Measurements from ENCODE around the gene ROBO1.

ROBO1 gene

DNA sequence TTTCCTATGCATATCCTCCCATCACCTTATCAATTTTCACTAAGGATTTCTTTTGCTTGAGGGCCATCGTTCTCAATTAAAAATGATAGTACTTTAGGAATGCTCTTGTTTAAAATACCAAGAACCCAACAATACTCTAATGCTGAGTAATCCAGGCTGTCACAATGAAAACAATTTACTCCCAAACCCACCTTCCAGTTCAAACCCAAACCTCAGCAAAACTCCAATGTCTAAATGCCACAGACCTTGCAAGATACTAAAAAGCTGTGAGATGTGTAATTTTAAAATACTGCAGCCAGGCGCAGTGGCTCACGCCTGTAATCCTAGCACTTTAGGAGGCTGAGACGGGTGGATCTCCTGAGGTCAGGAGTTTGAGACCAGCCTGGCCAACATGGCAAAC is 889.8 kb downstream of the ROBO1 start:
- DNase-seq (ENCODE audit: low spot score) = peak; percentile 17

DNA sequence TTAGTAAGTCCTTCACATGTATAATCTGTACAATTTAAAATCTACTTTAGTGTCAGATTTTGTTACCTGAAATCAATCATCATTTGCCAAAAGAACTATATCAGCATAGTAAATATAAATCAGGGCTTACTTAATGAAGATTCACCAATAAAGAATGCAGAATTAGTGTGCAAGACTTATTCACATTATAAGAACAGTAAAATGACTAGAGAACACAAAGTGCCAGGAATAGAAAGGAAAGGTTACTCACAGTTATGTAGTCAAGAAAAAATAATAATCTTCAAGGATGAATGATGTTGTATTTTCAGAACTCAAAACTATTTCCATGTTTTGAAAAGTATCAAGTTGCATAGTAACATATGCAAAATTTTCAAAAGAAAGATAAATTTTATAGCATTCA is 891.9 kb downstream of the ROBO1 start:
- no peak for DNase-seq (ENCODE audit: low spot score)

DNA sequence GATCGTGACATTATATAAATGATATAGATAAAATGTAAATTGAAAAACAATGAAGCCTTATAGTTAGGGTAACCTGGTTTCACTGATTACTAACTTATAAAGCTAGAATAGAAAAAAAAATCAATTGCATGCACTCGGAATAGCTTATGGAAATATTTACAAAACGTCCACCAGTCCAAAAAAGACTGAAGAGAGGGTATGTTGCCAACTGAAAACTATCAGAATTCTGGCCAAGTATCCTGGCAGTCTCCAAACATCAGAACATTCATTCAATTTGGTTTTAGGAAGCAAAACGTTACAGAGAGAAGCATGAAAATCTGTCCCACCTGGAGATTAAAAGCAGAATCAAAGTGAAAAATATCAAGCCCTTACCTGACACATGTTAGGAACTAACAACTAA is 892.4 kb downstream of the ROBO1 start:
- no peak for DNase-seq (ENCODE audit: low spot score)

DNA sequence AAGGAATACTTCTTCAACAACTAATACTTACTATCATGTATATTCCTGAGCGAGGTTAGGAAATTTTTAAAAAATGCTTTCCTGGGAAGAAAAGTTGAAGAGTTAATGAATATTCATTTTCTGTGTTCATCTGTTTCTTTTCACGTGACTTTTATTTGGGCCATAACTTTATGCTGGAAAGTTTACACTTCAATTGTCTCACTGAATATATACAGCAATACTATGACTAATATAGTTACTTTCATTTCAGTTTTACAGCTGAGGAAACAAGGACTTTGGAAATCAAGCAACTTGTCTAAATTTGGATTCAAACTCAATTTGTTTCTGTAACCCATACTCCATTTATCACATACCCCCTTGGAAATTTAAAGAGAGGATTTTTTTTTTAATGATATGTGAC is 894.2 kb downstream of the ROBO1 start:
- DNase-seq (ENCODE audit: low spot score) = no peak

DNA sequence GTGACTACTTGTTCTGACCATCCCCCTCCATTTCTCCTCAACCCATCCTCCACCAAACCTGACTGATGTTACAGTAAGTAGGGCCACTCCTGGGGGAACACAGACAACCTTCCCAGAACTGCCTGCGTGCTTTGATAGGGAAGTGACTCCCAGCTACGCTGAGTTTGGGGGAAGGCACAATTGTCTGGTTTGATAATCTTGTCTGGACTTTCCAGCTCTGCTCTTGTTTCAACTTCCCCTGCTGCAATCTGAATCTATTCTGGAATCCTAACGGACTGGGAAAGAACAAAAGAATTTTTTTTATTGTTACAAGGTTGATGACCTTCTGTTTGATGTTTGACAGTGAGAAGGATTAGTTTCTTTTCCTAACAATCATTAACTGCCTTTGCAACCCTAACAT is 895.6 kb downstream of the ROBO1 start:
- no peak for DNase-seq (ENCODE audit: low spot score)

DNA sequence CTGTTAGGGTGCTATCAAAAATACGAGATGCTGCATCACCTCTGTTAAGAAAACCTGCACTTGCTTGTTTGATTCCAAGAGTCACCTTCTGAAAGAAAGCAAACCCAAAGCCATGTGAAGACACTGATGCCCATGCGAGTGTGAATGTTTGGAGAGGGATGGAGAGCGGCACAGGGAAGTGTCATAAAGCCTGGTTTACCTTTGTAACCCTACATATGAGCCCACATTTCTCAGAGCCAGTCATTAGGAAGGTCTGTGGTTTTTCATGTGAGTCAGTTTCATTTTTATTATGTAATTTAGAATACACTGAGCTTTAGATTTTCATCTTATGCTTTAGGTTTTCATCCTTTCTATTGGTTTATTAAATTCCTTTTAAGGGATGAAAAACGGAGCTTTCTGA is 896.8 kb downstream of the ROBO1 start:
- no peak for DNase-seq (ENCODE audit: low spot score)

DNA sequence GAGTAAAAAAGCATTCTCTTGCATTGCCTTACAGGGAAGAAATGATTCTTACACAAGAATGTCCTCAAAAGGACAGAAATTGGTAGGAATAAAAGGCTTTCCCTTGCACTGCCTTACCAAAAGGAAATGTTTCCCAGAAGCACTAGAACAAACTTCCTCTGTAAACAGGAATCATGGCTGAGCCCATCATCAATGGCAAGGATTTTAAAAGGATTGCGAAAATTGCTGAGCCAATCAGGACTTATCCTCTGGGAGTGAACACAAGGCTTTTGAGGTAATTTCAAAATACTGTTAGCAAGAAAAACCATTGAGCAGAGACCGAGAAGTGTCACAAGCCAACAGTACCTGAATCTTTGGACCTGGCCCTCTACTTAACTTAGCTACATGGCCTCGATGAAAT is 897.3 kb downstream of the ROBO1 start:
- no peak for DNase-seq (ENCODE audit: low spot score)

DNA sequence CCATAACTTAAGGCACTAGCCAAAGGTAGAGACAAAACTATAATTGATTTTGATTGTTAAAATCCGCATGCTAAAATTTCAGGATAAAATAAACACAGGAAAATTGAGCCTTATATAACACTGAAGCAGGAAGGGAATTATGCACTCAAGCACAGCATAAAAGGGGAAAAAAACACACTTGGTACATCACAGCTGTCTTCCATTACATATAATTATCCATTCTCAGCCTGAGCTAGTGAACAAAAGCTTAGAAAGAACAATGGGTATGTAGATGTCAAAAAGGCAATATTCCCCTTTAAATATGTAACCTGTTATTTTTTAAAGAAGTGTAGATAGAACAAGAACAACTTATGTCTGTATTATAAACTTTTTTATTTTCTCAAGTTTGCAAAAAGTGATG is 899.2 kb downstream of the ROBO1 start:
- no peak for DNase-seq (ENCODE audit: low spot score)

DNA sequence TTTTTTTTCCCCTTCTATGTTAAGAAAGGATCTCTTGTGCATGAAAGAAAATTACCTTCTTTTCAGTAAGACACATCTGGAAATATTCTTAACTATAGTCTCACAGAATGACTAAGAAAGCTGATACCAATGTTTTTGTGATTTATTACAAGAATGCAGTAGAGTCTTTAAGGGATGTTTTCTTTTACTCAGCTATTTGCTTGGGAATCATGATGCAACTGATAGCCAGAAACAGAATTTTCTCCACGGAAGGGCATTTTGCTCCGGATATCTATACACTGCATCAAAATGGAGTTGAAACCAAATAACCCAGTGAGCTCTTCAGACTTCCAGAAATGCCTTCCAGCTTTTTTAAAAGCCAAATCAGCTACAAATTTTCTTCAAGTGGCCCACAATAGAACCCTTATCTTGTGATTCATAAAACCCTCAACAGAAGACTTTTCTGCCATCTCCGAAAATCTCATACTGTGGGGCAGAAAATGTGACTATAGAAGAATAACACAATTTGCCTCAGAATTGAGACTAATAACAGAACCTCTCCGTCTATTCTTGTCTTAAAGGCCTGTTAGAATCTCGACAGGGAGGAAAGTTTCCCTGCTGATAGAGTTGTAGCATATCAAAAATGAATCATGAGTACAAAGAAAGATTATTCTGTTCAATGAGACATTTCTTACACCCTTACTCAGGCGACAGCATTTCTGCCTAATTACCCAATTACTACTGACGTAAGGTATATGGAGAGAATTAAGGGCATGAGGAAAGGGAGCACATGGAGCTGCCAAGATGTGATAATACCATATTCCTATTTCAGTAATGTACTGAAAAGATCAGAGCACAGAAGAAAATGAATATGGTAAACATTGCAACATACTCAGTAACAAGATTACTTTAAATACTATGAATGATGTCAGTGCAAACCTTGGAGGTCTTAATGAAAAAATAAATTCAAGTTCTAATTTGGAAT is 900.1 kb downstream of the ROBO1 start:
- DNase-seq (ENCODE audit: low spot score) = peak; percentile 11

DNA sequence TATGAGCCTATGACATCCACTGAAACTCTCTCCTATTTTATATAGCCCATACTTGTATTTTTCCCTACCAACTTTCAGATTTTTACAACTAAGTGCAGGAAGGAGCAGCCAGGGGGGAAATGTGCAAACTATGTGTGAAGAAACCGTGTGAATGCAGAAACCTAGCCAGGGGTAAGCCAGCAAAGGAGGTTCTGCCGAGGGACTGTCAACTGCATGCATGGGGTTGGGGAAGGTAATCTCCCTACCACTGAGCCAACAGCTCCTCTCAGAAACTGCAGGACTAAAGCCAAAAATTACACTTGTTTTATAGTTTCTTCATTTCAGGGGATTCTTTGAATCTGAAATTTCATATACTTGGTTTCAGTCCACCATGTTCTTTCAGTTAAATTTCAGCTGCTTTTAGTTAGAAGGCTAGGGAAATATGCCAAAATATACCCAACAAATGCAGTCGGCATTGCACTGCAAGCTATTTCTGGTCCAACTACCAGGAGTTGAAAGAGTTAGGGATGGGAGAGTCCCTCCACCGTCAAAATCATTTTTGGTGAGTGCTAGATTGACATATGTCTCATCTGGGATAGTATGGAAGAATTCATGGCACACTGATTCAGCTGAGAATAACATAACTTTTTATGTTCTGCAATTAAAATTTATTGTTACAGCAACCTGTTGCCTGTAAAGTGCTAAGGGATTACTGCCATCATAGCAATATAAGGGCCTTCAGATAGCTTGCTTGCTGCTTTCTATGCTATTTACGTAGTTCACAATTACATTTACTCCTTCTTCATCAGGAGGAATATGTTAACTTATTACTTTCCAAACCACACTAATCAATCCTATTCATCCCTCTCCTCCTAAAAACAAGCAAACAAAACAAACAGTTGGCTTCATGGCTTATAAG is 904.2 kb downstream of the ROBO1 start:
- no peak for DNase-seq (ENCODE audit: low spot score)

DNA sequence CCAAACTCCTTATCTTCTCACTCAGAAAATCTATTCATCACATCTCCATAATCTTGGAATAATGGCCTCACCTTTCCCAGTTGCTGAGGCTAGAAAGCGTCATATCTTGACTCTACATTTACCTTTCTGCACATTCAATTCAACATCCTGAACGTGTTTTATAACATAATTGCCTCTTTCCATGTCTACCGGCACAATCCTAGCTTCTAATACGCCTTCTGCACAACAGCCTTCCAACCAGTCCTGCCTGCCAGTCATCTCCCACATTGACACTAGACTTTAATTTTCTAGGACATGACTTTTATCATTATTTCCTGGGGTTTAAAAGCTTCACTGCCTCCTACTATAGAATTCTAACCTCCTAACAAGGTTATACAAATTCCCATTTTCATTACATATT is 906.6 kb downstream of the ROBO1 start:
- DNase-seq (ENCODE audit: low spot score) = no peak

DNA sequence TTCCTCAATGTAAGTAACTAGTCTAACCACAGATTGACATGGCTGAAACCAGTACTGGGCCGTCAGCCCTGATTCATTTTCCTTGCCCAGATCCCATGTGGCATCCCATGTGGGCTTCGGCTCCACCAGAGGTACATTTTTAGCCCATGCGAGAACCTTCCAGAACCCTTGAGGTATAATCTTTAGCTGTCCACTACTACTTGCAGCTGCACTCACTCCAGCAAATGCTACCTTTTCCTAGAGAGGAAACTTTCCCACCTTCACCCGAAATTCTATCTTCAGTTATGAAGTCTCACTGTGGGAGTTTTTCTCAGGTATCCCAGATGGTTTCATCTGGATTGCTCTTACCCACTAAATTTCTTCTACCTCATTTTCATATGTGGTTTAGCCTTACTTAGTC is 907.2 kb downstream of the ROBO1 start:
- DNase-seq (ENCODE audit: low spot score) = no peak

DNA sequence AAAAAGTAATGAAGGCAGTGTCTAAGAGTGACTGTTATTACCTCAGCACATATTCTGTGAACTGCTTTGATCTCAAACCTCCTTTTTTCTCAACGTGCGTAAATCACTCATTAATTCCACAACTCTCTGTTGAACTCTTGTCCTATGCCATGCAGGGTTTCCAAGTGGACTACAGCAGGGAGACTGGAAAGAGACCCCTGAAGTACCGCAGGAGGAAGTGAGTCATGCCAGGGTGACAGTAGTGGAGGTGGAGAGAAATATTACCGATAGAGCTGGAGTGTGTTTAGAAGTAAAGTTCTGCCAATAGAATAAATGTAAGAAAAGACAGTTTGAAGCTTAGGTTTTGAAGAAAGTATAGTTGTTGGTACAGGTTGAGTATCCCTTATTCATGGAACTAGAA is 908.9 kb downstream of the ROBO1 start:
- no peak for DNase-seq (ENCODE audit: low spot score)

DNA sequence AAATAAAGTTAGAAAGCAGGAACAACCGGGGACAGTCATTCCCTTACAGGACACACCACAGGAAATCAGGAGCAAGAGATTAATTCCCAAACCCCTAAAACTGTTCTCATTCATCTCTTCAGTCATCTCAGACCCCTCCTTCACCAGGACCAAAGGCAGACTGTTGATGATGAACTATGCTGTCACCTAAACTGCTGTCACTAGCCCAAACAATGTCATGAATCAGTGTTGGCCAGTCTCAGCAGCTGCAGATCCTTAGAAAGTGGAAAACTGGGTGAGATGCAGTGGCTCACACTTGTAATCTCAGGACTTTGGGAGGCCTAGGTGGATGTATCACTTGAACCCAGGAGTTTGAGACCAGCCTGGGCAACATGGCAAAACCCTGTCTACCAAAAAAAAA is 909.6 kb downstream of the ROBO1 start:
- peak; percentile 3 for DNase-seq (ENCODE audit: low spot score)

DNA sequence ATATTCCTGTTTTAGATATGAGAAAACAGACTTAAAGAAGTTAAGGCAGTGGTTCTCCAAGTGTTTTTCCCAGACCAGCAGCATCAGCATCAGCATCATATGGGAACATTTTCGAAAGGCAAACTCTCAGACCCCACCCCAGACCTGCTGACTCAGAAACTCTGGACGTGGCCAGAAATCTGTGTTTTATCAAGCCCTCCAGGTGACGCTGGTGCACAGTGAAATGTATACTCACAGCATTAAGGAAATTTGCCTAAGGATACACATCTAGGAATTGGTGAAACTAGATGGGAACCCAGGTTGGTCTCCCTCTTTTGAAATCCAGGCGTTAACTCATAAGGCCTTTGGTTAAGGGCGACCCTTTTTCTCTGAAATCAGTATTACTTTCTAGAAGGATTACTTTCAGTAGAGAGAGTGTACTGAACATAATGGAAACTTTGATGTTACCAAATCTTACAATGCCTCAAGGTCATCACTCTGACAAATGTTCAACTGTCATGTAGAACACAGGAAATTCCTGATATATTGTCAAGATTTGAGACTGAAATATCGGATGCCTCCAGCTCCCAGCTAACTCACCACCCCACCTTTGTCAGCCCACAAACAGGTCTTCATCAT is 910.2 kb downstream of the ROBO1 start:
- no peak for DNase-seq (ENCODE audit: low spot score)

DNA sequence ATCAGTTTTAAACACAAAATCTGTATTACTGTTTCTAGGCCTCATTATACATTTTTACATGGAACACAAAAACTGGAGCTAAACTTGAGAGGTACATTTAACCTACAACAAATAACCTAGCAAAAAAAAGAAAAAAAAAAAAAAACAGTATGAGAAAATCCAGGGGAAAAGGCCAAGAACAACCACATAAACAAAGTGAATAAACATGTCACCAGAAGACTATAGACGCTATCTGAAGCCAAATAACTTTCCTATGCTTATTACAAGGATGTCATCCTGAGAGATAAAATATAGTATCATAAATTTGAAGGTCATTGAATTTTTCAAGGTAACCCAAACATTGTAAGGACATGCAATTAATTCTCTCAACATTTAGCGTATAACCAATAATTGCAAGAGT is 911.6 kb downstream of the ROBO1 start:
- no peak for DNase-seq (ENCODE audit: low spot score)

DNA sequence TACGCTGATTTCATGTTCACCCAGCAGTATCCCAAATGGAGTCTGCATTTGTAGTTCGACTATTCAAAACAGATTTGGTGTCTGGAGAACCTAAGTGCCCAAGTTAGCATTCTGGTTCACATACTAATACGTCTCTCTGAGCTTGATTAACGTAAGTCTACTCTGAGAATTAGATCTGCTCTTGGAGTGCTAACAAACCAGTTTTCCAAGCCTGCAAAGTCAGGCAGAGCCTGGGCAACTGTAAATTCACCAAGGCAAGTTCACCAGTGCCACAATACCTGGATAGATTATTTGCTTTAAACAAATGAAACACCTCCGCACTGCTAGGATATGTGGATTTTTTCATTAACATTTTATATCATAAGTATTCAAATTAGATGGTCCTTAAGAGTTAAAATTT is 912.6 kb downstream of the ROBO1 start:
- DNase-seq (ENCODE audit: low spot score) = no peak

DNA sequence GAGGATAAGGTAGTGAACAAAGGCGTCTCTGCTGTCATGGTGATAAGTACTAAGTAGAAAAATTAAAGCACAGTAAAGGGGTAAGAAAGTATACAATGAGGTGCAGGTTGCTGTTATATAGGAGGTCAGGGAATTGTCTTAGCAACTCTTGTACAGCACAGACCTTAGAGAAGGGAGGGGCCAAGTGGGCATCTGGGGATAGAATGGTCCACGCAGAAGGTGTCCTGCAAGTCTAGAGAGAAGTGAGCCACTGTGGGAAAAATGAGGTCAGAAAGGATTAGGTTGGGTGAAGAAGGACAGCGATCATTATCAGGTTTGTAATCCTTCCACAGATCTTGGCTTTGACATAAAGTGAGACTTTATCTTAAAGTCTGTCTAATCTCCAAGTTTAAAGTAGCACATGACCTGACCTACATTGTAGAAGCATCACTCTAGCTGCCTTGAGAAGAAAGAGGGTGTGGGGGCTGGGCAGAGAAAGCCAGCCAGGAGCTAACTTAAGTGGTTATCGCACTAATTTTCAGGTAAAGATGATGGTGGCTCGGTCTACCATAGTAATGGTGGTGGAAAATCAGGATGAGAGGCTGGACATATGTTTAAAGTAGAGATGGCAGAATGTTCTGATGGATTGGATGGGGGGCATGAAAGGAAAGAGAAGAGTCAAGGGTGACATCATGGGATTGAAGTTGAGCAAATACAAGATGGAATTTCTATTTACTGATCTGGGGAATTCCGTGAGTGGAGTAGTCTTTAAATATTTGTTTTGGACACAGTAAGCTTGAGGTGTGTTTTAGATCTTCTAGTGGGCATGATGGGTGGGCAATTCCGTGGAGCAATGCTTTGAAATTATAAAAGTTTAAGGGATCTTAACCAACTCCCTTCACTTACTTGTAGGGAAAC is 919.2 kb downstream of the ROBO1 start:
- no peak for DNase-seq (ENCODE audit: low spot score)

DNA sequence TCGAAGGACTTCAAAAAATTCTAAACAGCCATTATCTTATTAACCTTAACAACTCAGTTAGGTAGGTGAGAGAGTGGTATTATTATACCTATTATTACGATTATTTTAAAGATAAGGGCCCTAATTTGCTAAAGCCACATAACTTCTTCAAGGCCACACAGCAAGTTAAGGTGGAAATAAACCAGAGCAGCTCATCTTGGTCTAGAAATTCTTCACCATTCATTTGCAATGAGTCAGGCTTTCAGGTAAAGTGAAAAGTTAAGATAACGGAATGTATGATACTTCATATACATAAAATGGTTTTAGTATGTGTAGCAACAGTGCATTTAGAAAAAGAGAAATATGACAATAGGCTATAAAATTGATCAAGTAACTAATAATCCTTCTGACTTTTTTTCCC is 920.2 kb downstream of the ROBO1 start:
- DNase-seq (ENCODE audit: low spot score) = no peak

DNA sequence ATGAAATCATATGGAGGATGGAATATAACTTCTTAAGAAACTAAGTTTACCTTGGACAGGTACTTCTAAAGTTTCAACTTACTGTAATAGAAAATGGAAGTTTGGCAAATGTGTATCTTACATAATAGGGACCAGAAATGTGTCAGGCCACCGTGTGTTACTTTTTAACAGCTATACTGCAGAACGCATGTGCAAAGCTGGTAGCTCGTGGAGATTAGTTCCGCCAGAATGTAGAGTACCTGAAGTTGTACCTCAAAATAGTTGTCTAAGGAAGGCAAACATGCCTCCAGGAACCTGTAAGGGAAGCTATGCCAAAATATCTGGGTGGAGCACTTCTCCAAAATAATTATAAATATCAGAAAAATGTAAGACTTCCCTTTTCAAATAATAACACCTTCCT is 920.6 kb downstream of the ROBO1 start:
- DNase-seq (ENCODE audit: low spot score) = no peak

DNA sequence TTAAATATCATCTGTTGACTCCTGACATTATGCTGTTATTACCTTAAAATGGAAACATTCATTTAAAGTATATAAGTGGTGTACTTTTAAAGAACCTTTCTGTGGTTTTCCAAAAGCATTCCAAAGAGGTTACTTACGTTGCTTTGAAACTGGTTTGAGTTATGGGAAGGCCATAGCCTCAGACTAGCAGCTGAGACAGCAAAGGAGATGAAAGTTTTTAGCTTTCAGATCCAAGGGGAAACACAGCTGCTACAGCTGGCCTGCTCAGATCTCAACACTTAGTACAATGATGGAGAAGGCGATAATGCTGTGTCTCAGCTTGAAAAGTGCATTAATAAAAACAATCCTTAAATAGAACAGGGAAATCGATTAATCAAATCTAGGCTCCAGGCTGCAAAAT is 921.1 kb downstream of the ROBO1 start:
- peak; percentile 5 for DNase-seq (ENCODE audit: low spot score)

DNA sequence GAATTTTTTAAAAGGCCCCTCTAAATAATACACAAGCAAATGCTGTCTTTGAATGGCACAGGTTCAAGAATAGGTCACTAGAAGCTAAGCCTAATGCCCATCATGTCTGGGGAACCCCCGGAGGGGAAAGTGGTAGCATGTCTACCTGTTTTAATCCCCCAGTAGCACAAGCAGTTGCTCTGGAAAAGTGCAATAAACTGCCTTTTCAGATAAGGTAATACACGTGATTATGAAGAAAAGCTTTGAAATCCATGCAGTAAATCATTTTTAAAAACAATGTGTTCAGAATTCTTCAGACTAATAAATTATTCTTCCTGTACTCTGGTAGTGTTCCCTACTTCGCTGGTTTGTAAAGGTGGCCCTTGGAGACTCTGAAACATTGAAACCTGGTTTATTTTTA is 922.2 kb downstream of the ROBO1 start:
- no peak for DNase-seq (ENCODE audit: low spot score)
